A549 (cell line): ENCODE measurements around the gene MAT1A. TPM values are rescaled to one million over a fixed set of nuclear protein-coding genes. Genes with fewer than 3 reads are reported as not detected.
A peak's percentile ranks its signal among the peaks of the same experiment; 100 is the strongest.

ENCODE experiments used
- ATAC-seq, 2 experiments: fragments of 200-7000 bp in 1 of 2; fragments of >200 bp in 1 of 2; cut with Nextera tagmentation in 1 of 2; cut with Tn5 transposase in 1 of 2; 3 replicates each; pipeline versions ENCODE4 v1.8.0 to v1.9.1; 2018 to 2020; ENCODE audit warnings: mild to moderate bottlenecking in 1 of 2, moderate library complexity in 1 of 2
- CTCF ChIA-PET: fragments of 300-600 bp; sonication (Branson Sonifier 250); formaldehyde crosslinking; extraction: SDS; loops from one replicate; lab custom pipeline; 2021; ENCODE audit warnings: antibody characterized with exemption, inconsistent platforms; lab: Yijun Ruan, JAX
- POLR2A ChIA-PET: fragments of 350-600 bp; formaldehyde crosslinking; extraction: SDS; loops from one replicate; lab custom pipeline; 2021; ENCODE audit warnings: antibody characterized with exemption, inconsistent platforms; lab: Yijun Ruan, JAX
- DNase-seq, 2 experiments: peaks; one replicate each; pipeline versions ENCODE4 v3.0.0 to v3.0.0-alpha.2; 2011 to 2016; ENCODE audit warnings: low read depth in 1 of 2, low spot score in 1 of 2
- FAIRE-seq: peaks from 2 replicates; lab custom pipeline; 2011; peaks lifted over from hg19 to GRCh38; lab: Jason Lieb, UNC
- H3K27ac ChIP-seq, 2 experiments: fragments of >200 bp; sonication (Bioruptor Twin); formaldehyde crosslinking; 3 replicates each; pipeline ENCODE4 v1.5.1; 2016 to 2017
- H3K4me1 ChIP-seq: fragments of >200 bp; sonication (Bioruptor Twin); formaldehyde crosslinking; 3 replicates; pipeline ENCODE4 v1.6.1; 2016
- H3K4me2 ChIP-seq: fragments of >200 bp; sonication (Bioruptor Twin); formaldehyde crosslinking; 3 replicates; pipeline ENCODE4 v1.6.1; 2016
- H3K4me3 ChIP-seq: fragments of >200 bp; sonication (Bioruptor Twin); formaldehyde crosslinking; 3 replicates; pipeline ENCODE4 v1.5.1; 2016
- H3K9me3 ChIP-seq: fragments of >200 bp; sonication (Bioruptor Twin); formaldehyde crosslinking; 3 replicates; pipeline ENCODE4 v1.6.1; 2016
- BHLHE40 ChIP-seq: IDR thresholded peaks from 2 replicates; pipeline ENCODE4 v1.6.1; 2012; ENCODE audit warnings: low read depth, low read length, inconsistent platforms
- EHF ChIP-seq: fragments of 250-450 bp; sonication (Bioruptor Pico); IDR thresholded peaks from 2 replicates; pipeline ENCODE4 v1.5.0; 2020; ENCODE audit warnings: mild to moderate bottlenecking
- EHMT2 ChIP-seq: fragments of 200-600 bp; sonication (generic); IDR thresholded peaks from 2 replicates; pipeline ENCODE4 v1.6.1; 2016; ENCODE audit warnings: antibody characterized with exemption, low read depth, mild to moderate bottlenecking, moderate library complexity
- HDAC2 ChIP-seq: fragments of 200-600 bp; sonication (generic); IDR thresholded peaks from 2 replicates; pipeline ENCODE4 v1.6.1; 2016
- HOXA7 ChIP-seq: fragments of 250-450 bp; sonication (Bioruptor Pico); IDR thresholded peaks from 2 replicates; pipeline ENCODE4 v1.5.0; 2020; ENCODE audit warnings: mild to moderate bottlenecking, moderate library complexity
- MAFK ChIP-seq: fragments of 450-650 bp; IDR thresholded peaks from 2 replicates; pipeline ENCODE4 v1.6.1; 2014; ENCODE audit not compliant: partially characterized antibody
- MYC ChIP-seq: IDR thresholded peaks from 2 replicates; pipeline ENCODE4 v1.6.1; 2012; ENCODE audit warnings: mild to moderate bottlenecking, inconsistent platforms, low read length, improper control_type of control experiment, borderline replicate concordance
- RCOR1 ChIP-seq: fragments of 150-350 bp; IDR thresholded peaks from 2 replicates; pipeline ENCODE4 v1.6.1; 2014; ENCODE audit warnings: antibody characterized with exemption, low read length, low read depth
- ZNF302 ChIP-seq: fragments of 250-450 bp; sonication (Bioruptor Pico); IDR thresholded peaks from 2 replicates; pipeline ENCODE4 v1.9.0; 2021; ENCODE audit warnings: inconsistent platforms, mild to moderate bottlenecking, moderate library complexity
- WGBS: methylation state at CpG from one replicate; pipeline ENCODE4 v1.1.6; 2017; ENCODE audit errors: missing lambda C conversion rate; 5-methylcytosine and 5-hydroxymethylcytosine counted together
- polyA minus RNA-seq: library from RNA; depleted of rRNA, polyadenylated mRNA; stranded (reverse); fragments of >200 nt; gene quantifications from 2 replicates; pipeline ENCODE4 v1.2.3, GENCODE V29; 2011; rRNA and poly(A)+ RNA removed
- polyA plus RNA-seq, 4 experiments: library from polyadenylated mRNA; depleted of rRNA in 3 of 4; stranded (reverse); fragments of >200 nt; fragmentation: RNase III in 1 of 4; extraction: RNeasy Plus Mini Kit Qiagen cat#74134 plus additional on column Dnase treatment in 1 of 4; gene quantifications; 2 replicates in 3 of 4; 3 replicates in 1 of 4; pipeline ENCODE4 v1.2.3, GENCODE V29; 2011 to 2017
- TF ChIP-seq, protein P1 (sequence below): IDR thresholded peaks from 2 replicates; pipeline ENCODE4 v1.6.1; 2012; ENCODE audit warnings: low read depth, borderline replicate concordance
- TF ChIP-seq, protein P2 (sequence below): IDR thresholded peaks from 2 replicates; pipeline ENCODE4 v1.6.1; 2012
- TF ChIP-seq, protein P3 (sequence below): fragments of >200 bp; sonication (Bioruptor Twin); formaldehyde crosslinking; IDR thresholded peaks from 3 replicates; pipeline ENCODE4 v1.5.1; 2016
- TF ChIP-seq, protein P4 (sequence below): fragments of 200-600 bp; sonication (generic); IDR thresholded peaks from 2 replicates; pipeline ENCODE4 v1.6.1; 2016; ENCODE audit warnings: antibody characterized with exemption, mild to moderate bottlenecking, moderate library complexity
- TF ChIP-seq, protein P5 (sequence below): fragments of 150-350 bp; IDR thresholded peaks from 2 replicates; pipeline ENCODE4 v1.6.1; 2014; ENCODE audit warnings: low read depth, mild to moderate bottlenecking, low read length

MAT1A gene
- polyA plus RNA-seq (2011; rRNA removed) (0.13 and 0.16 TPM in 2 replicates), polyA plus RNA-seq (2017; fragmentation: RNase III; extraction: RNeasy Plus Mini Kit Qiagen cat#74134 plus additional on column Dnase treatment) (0.03 to 0.20 TPM (median 0.05 TPM) in 3 replicates), polyA minus RNA-seq (0.19 TPM in 1 of 2 replicates, not detected in the other)
- 0.03 TPM in 1 of 2 replicates, not detected in the other for polyA plus RNA-seq (2012; cell fraction: cytosol; rRNA removed)
- 0.07 and 0.09 TPM in 2 replicates for polyA plus RNA-seq (2012; cell fraction: nucleus; rRNA removed)

DNA sequence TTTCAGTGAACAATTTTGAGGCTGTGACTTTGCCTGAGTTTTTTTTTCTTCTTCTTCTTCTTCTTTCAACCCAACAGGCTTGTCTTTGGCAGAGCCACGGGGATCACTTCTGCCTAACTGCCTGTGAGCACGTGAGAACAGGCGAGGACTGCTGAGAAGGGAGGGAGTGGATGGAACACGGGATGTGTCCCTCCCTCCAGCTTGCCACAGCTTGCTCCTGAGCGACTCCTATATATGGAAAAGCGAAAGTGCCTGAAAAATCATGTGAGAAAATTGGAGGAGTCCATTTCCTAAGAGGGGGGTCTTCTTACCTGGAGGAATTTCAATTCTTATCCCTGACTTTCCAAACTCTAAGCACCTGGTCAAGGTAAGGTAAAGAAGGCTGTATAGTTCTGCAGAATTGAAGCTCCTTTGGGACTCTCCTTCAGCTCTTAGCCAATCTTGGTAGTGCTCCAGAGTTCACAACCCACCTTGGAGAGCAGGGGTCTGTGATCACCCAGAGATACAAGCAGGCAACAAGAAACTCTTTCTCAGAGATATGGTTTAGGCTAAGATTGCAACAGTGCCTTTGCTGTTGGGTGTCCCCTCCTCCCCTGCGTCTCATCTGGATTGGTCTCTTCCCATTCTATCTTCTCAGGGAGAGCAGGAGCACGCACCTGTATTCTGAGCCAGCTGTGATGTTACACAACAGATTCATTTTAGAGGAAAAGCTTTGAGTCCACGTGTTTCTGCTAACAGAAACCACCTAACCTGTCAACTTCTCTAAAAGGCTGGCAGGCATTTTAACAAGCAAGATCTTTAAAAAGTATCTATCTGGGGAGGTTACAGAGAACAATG lies at the start of gene MAT1A:
TSS of gene MAT1A (minus strand) at position 208 of the 837 bp plus-strand sequence. CDS start 235 bp downstream, outside the sequence.
- ATAC-seq = peak in 1 of 2 experiments; percentile 67; a peak in 3 of 6 replicates
- no peak for FAIRE-seq
- 0 out of 3 replicates have a peak, but pooled peaks cover 3% of the 10 kb centered on the region for H3K4me1 ChIP-seq
- no peak within 1 kb of the TSS for H3K27ac ChIP-seq
- ChIA-PET CTCF (interaction anchor here (0.6 to 0.7 kb wide), 2 partner anchors 9 to 187 kb away, joined by 3 read pairs; no protein-coding TSS in a partner anchor), POLR2A (no interaction called here)
- 9% methylated on average over 9 of the region's 9 CpGs for WGBS
- TF ChIP-seq, protein P1, sequence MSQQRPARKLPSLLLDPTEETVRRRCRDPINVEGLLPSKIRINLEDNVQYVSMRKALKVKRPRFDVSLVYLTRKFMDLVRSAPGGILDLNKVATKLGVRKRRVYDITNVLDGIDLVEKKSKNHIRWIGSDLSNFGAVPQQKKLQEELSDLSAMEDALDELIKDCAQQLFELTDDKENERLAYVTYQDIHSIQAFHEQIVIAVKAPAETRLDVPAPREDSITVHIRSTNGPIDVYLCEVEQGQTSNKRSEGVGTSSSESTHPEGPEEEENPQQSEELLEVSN = 0 out of 2 replicates have a peak, but pooled peaks have one; percentile 31
- TF ChIP-seq RCOR1 = no peak
- TF ChIP-seq, protein P2, sequence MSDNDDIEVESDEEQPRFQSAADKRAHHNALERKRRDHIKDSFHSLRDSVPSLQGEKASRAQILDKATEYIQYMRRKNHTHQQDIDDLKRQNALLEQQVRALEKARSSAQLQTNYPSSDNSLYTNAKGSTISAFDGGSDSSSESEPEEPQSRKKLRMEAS = peak; percentile 27; the same call in 1 of the 2 replicates
- H3K4me3 ChIP-seq = no peak within 1 kb of the TSS
- DNase-seq = peak in 1 of 2 experiments; percentile 36
- no peaks in the 10 kb centered on the region for H3K9me3 ChIP-seq
- H3K4me2 ChIP-seq = peak within 1 kb of the TSS; percentile 46; the same call in 2 of the 3 replicates

DNA sequence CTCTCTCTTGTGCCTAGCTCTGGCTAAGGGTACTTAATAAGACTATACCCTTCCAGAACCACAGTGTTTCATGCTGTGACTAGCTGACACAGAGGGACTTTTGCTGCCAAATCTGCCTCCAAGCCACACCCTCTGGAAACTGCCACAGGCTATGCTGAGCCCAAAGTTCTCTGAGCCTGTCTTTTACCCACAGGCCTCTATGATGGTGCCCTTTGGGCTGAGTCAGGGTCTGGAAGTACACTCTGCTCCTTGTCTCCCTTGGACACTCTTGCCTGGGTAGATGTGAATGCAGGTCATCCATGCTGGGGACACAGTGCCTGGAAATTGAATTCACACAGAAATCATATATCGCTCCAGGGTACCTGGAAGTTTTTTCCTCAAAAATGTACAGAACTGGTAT lies 44.5 kb upstream of the MAT1A start:
- no peak for DNase-seq
- no peak for TF ChIP-seq HDAC2
- no peak for TF ChIP-seq MAFK
- TF ChIP-seq, protein P3, sequence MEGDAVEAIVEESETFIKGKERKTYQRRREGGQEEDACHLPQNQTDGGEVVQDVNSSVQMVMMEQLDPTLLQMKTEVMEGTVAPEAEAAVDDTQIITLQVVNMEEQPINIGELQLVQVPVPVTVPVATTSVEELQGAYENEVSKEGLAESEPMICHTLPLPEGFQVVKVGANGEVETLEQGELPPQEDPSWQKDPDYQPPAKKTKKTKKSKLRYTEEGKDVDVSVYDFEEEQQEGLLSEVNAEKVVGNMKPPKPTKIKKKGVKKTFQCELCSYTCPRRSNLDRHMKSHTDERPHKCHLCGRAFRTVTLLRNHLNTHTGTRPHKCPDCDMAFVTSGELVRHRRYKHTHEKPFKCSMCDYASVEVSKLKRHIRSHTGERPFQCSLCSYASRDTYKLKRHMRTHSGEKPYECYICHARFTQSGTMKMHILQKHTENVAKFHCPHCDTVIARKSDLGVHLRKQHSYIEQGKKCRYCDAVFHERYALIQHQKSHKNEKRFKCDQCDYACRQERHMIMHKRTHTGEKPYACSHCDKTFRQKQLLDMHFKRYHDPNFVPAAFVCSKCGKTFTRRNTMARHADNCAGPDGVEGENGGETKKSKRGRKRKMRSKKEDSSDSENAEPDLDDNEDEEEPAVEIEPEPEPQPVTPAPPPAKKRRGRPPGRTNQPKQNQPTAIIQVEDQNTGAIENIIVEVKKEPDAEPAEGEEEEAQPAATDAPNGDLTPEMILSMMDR = no peak
- TF ChIP-seq BHLHE40 = no peak
- TF ChIP-seq EHMT2 = no peak
- no peak for TF ChIP-seq ZNF302 (CRISPR knock-in tag)
- TF ChIP-seq, protein P2 = no peak
- no peak for TF ChIP-seq HOXA7
- TF ChIP-seq, protein P4, sequence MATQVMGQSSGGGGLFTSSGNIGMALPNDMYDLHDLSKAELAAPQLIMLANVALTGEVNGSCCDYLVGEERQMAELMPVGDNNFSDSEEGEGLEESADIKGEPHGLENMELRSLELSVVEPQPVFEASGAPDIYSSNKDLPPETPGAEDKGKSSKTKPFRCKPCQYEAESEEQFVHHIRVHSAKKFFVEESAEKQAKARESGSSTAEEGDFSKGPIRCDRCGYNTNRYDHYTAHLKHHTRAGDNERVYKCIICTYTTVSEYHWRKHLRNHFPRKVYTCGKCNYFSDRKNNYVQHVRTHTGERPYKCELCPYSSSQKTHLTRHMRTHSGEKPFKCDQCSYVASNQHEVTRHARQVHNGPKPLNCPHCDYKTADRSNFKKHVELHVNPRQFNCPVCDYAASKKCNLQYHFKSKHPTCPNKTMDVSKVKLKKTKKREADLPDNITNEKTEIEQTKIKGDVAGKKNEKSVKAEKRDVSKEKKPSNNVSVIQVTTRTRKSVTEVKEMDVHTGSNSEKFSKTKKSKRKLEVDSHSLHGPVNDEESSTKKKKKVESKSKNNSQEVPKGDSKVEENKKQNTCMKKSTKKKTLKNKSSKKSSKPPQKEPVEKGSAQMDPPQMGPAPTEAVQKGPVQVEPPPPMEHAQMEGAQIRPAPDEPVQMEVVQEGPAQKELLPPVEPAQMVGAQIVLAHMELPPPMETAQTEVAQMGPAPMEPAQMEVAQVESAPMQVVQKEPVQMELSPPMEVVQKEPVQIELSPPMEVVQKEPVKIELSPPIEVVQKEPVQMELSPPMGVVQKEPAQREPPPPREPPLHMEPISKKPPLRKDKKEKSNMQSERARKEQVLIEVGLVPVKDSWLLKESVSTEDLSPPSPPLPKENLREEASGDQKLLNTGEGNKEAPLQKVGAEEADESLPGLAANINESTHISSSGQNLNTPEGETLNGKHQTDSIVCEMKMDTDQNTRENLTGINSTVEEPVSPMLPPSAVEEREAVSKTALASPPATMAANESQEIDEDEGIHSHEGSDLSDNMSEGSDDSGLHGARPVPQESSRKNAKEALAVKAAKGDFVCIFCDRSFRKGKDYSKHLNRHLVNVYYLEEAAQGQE = no peak
- TF ChIP-seq EHF (CRISPR knock-in tag) = no peak
- TF ChIP-seq, protein P5, sequence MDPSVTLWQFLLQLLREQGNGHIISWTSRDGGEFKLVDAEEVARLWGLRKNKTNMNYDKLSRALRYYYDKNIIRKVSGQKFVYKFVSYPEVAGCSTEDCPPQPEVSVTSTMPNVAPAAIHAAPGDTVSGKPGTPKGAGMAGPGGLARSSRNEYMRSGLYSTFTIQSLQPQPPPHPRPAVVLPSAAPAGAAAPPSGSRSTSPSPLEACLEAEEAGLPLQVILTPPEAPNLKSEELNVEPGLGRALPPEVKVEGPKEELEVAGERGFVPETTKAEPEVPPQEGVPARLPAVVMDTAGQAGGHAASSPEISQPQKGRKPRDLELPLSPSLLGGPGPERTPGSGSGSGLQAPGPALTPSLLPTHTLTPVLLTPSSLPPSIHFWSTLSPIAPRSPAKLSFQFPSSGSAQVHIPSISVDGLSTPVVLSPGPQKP = no peak
- TF ChIP-seq MYC = no peak
- Histone ChIP-seq H3K4me3 (no peak overlapping the region), H3K4me1 (no peaks in the 10 kb centered on the region), H3K4me2 (no peak overlapping the region), H3K27ac (no peak overlapping the region), H3K9me3 (peaks cover 3% of the 10 kb centered on the region; the same call in 1 of the 3 replicates)
- ChIA-PET CTCF (no interaction called here), POLR2A (no interaction called here)
- 87% methylated on average over 1 of the region's 1 CpG for WGBS
- no peak for FAIRE-seq
- peak in 1 of 2 experiments; percentile 30; a peak in 1 of 6 replicates for ATAC-seq
